Measurements from ENCODE around the gene NKD1.

The NKD1 gene

DNA sequence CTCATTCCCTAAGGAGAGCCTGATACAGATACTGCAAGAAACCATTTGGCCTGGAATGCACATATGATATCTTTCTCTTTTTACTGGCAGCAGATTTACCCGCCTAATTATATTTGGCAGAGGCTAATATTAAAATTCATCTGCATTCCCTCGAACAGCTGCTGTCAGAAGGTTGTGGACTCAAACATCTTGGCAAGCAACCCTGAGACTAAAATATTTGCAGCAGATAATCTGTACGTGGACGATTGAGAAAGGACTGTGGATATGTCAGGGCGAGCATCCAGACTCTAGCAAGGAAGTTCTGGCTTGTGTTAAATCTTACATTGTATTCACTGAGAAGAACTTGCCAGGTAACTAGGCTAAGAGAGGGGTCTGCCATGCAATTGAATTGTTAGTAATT is 67.7 kb downstream of the NKD1 start:
- Histone ChIP-seq H3K9me3 (ENCODE audit: insufficient read depth, low read depth, low read length) (no peaks in the 10 kb centered on the region), H3K9ac (ENCODE audit: low read depth, low read length) (no peak overlapping the region), H3K4me1 (ENCODE audit: insufficient read depth, low read length) (no peaks in the 10 kb centered on the region; the same call in 1 of the 2 replicates), H3K4me3 (ENCODE audit: low read length) (no peak overlapping the region), H3K27ac (ENCODE audit: low read length) (no peak overlapping the region), H3K36me3 (ENCODE audit: insufficient read depth, low read depth, low read length) (no peaks in the 10 kb centered on the region), H3K27me3 (ENCODE audit: insufficient read depth, low read length) (no peaks in the 10 kb centered on the region)

- Histone ChIP-seq H3K36me3 (ENCODE audit: insufficient read depth, low read depth, low read length) (no peaks in the 10 kb centered on the region), H3K27me3 (ENCODE audit: insufficient read depth, low read length) (no peaks in the 10 kb centered on the region), H3K9me3 (ENCODE audit: insufficient read depth, low read depth, low read length) (no peaks in the 10 kb centered on the region), H3K4me3 (ENCODE audit: low read length) (no peak overlapping the region), H3K27ac (ENCODE audit: low read length) (no peak overlapping the region), H3K9ac (ENCODE audit: low read depth, low read length) (no peak overlapping the region), H3K4me1 (ENCODE audit: insufficient read depth, low read length) (no peaks in the 10 kb centered on the region; the same call in 1 of the 2 replicates)
These were observed 68.2 kb downstream of the NKD1 start for GRCh38 chr16:50616386-50616785.

DNA sequence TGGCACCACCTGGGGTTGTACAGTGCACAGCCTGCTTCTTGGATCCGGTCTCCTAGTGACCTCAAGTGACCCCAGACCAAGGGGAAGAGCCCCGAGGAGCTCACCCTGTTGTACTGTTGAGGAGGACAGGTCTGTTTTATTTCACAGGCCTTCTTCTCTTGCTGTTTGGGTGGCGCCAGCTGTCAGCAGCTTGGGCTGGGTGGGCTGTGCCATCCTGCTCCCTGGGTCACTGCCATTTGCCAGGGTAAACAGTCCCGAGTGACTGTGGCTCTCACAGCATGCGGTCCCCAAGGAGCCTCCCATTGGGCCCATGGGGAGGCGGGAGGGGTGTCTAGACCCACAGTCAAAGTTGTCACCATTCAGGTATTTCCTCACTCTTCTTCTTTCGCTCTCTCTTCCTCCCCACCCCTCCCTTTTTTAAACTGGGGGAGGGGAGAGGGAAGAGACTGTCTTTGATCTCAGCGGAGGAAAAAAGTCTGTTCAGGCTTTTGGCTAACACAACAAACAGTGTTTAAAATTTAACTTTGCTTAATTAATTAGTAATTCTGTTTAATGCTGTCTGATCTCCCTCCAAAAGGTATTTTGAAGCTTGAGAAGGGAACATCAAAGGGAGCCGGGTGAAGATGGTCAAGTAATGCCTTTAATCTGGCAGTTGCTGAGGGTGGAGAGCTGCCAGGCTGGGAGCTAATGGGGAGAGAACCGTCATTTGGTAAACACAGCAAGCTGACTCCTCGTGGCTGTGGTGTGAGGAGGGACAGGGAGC is 68.9 kb downstream of the NKD1 start:
- H3K27ac ChIP-seq (ENCODE audit: low read length) = no peak overlapping the region
- H3K9me3 ChIP-seq (ENCODE audit: insufficient read depth, low read depth, low read length) = no peaks in the 10 kb centered on the region
- no peaks in the 10 kb centered on the region for H3K27me3 ChIP-seq (ENCODE audit: insufficient read depth, low read length)
- no peaks in the 10 kb centered on the region for H3K4me1 ChIP-seq (ENCODE audit: insufficient read depth, low read length)
- H3K9ac ChIP-seq (ENCODE audit: low read depth, low read length) = no peak overlapping the region
- no peaks in the 10 kb centered on the region for H3K36me3 ChIP-seq (ENCODE audit: insufficient read depth, low read depth, low read length)
- H3K4me3 ChIP-seq (ENCODE audit: low read length) = no peak overlapping the region

- Histone ChIP-seq H3K4me3 (ENCODE audit: low read length) (no peak overlapping the region), H3K4me1 (ENCODE audit: insufficient read depth, low read length) (no peaks in the 10 kb centered on the region), H3K27me3 (ENCODE audit: insufficient read depth, low read length) (no peaks in the 10 kb centered on the region), H3K36me3 (ENCODE audit: insufficient read depth, low read depth, low read length) (no peaks in the 10 kb centered on the region), H3K9ac (ENCODE audit: low read depth, low read length) (no peak overlapping the region), H3K9me3 (ENCODE audit: insufficient read depth, low read depth, low read length) (no peaks in the 10 kb centered on the region), H3K27ac (ENCODE audit: low read length) (no peak overlapping the region)
These were observed 69.5 kb downstream of the NKD1 start for GRCh38 chr16:50617646-50618184.

- H3K4me1 ChIP-seq (ENCODE audit: insufficient read depth, low read length) = no peaks in the 10 kb centered on the region
- H3K9ac ChIP-seq (ENCODE audit: low read depth, low read length) = no peak overlapping the region
- H3K27me3 ChIP-seq (ENCODE audit: insufficient read depth, low read length) = no peaks in the 10 kb centered on the region
- H3K27ac ChIP-seq (ENCODE audit: low read length) = no peak overlapping the region
- H3K36me3 ChIP-seq (ENCODE audit: insufficient read depth, low read depth, low read length) = no peaks in the 10 kb centered on the region
- H3K9me3 ChIP-seq (ENCODE audit: insufficient read depth, low read depth, low read length) = no peaks in the 10 kb centered on the region
- no peak overlapping the region for H3K4me3 ChIP-seq (ENCODE audit: low read length)
These were observed 70.2 kb downstream of the NKD1 start for GRCh38 chr16:50618238-50618918.

DNA sequence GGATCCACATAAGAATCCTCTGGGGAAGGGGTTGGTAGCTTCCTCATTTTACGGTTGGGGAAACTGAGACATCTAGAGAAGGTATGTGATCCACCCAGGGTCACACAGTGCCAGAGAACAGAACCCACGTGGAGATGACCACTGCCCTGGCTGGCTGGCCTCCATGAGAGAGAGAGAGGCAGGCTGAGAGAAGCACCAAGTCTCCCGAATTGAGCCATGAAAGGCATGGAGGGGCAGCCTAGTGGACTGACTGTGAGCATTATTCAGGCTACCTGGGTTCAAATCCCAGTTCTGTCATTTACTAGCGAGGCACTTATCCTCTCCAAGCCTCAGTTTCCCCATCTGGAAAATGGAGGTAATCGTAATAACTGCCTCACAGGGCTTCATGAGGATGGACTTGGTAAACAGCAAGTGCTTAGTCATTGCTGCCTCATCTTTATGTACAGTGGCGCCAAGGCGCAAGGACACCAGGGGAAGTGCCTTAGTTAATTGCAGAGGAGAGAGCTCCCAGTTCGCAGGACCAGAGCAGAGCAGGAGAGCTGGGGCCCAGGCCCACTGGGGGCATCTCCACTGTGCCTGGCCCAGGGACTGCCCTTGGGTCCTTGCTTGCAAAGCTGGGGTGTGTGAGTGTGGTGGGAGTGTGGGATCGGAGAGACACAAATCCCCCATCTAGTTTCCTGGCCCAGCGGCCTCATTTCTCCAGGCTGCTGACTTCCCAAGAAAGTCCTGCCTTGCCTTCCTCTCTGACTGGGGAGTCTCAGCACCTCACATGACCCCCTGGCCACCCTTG is 71.7 kb downstream of the NKD1 start:
- Histone ChIP-seq H3K4me3 (ENCODE audit: low read length) (no peak overlapping the region), H3K36me3 (ENCODE audit: insufficient read depth, low read depth, low read length) (no peaks in the 10 kb centered on the region), H3K27ac (ENCODE audit: low read length) (no peak overlapping the region), H3K9me3 (ENCODE audit: insufficient read depth, low read depth, low read length) (no peaks in the 10 kb centered on the region), H3K9ac (ENCODE audit: low read depth, low read length) (no peak overlapping the region), H3K4me1 (ENCODE audit: insufficient read depth, low read length) (no peaks in the 10 kb centered on the region), H3K27me3 (ENCODE audit: insufficient read depth, low read length) (no peaks in the 10 kb centered on the region)

- Histone ChIP-seq H3K9me3 (ENCODE audit: insufficient read depth, low read depth, low read length) (no peaks in the 10 kb centered on the region), H3K27me3 (ENCODE audit: insufficient read depth, low read length) (no peaks in the 10 kb centered on the region), H3K27ac (ENCODE audit: low read length) (no peak overlapping the region), H3K36me3 (ENCODE audit: insufficient read depth, low read depth, low read length) (no peaks in the 10 kb centered on the region), H3K4me1 (ENCODE audit: insufficient read depth, low read length) (no peaks in the 10 kb centered on the region), H3K4me3 (ENCODE audit: low read length) (no peak overlapping the region), H3K9ac (ENCODE audit: low read depth, low read length) (no peak overlapping the region)
These were observed 72.7 kb downstream of the NKD1 start for GRCh38 chr16:50620646-50621451.

- Histone ChIP-seq H3K27ac (ENCODE audit: low read length) (no peak overlapping the region), H3K4me3 (ENCODE audit: low read length) (no peak overlapping the region), H3K9me3 (ENCODE audit: insufficient read depth, low read depth, low read length) (no peaks in the 10 kb centered on the region), H3K27me3 (ENCODE audit: insufficient read depth, low read length) (no peaks in the 10 kb centered on the region), H3K36me3 (ENCODE audit: insufficient read depth, low read depth, low read length) (no peaks in the 10 kb centered on the region), H3K4me1 (ENCODE audit: insufficient read depth, low read length) (no peaks in the 10 kb centered on the region), H3K9ac (ENCODE audit: low read depth, low read length) (no peak overlapping the region)
These were observed 73.2 kb downstream of the NKD1 start for GRCh38 chr16:50621452-50621792.

DNA sequence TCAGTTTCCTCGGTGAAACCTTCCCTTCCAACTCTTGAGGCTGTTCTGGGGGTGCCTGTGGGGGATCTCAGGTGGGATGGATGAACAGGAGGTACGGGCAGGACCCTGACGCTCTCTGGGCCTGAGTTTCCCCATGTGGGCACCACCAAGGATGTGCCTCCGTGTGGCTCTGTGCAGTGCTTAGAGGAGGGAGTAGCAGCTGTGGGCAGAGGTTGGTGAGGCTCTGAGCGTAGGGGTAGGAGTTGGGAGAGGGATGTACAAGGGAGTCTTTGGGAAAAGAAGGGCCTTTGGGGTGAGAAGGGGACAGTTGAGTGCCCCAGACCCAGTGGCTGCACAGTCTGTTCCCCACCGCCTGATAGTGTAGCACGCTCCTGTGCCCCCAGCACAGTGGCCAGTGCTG is 73.8 kb downstream of the NKD1 start:
- no peak overlapping the region for H3K27ac ChIP-seq (ENCODE audit: low read length)
- no peaks in the 10 kb centered on the region for H3K36me3 ChIP-seq (ENCODE audit: insufficient read depth, low read depth, low read length)
- H3K27me3 ChIP-seq (ENCODE audit: insufficient read depth, low read length) = no peaks in the 10 kb centered on the region
- no peak overlapping the region for H3K9ac ChIP-seq (ENCODE audit: low read depth, low read length)
- H3K9me3 ChIP-seq (ENCODE audit: insufficient read depth, low read depth, low read length) = no peaks in the 10 kb centered on the region
- no peaks in the 10 kb centered on the region for H3K4me1 ChIP-seq (ENCODE audit: insufficient read depth, low read length)
- no peak overlapping the region for H3K4me3 ChIP-seq (ENCODE audit: low read length)

- no peaks in the 10 kb centered on the region for H3K9me3 ChIP-seq (ENCODE audit: insufficient read depth, low read depth, low read length)
- H3K4me1 ChIP-seq (ENCODE audit: insufficient read depth, low read length) = no peaks in the 10 kb centered on the region
- H3K9ac ChIP-seq (ENCODE audit: low read depth, low read length) = no peak overlapping the region
- no peak overlapping the region for H3K4me3 ChIP-seq (ENCODE audit: low read length)
- H3K27ac ChIP-seq (ENCODE audit: low read length) = no peak overlapping the region
- no peaks in the 10 kb centered on the region for H3K36me3 ChIP-seq (ENCODE audit: insufficient read depth, low read depth, low read length)
- H3K27me3 ChIP-seq (ENCODE audit: insufficient read depth, low read length) = no peaks in the 10 kb centered on the region
These were observed 74.6 kb downstream of the NKD1 start for GRCh38 chr16:50622643-50623369.

Data from iPS-20b (cell line).